SHP77 treated with DMSO at 0.1 percent for 48 hours (cell line): ENCODE measurements around the gene CRIP1.

Experiments
- DNase-seq: peaks from one replicate; lab custom pipeline; 2025; lab: John Stamatoyannopoulos, UW

The CRIP1 gene

GRCh38 chr14:105533811-105534498 lies 47.3 kb downstream of the CRIP1 start:
- DNase-seq = no peak

- DNase-seq = no peak
These were observed 47.9 kb downstream of the CRIP1 start for GRCh38 chr14:105534586-105534985.

- no peak for DNase-seq
These were observed 49.4 kb downstream of the CRIP1 start for GRCh38 chr14:105536051-105536450.

GRCh38 chr14:105536691-105537579 lies 50.2 kb downstream of the CRIP1 start:
- DNase-seq = no peak

- DNase-seq = no peak
These were observed 51.1 kb downstream of the CRIP1 start for GRCh38 chr14:105537580-105538474.
